Stimulated activated naive CD4-positive, alpha-beta T cell (primary cell): ENCODE data around the gene OMG.
"Not testable (repeated sequence)": the region's sequence is repeated elsewhere in the genome, so short reads cannot be mapped to it uniquely, and the experiment has no call there.

Experiments used
- DNase-seq, 6 experiments: peaks; one replicate each; lab custom pipeline; 2025; lab: John Stamatoyannopoulos, UW

OMG gene

GRCh38 chr17:31308372-31309334, 11.6 kb upstream of the OMG start:
- no peak for DNase-seq

- no peak for DNase-seq
Measured at GRCh38 chr17:31307640-31308039, 10.6 kb upstream of the OMG start.

GRCh38 chr17:31299624-31300023, 2.6 kb upstream of the OMG start:
- no peak for DNase-seq

- no peak for DNase-seq
Measured at GRCh38 chr17:31296142-31296541, 897 bp downstream of the OMG start.

- no peak for DNase-seq
Measured at GRCh38 chr17:31295489-31295871, 1.6 kb downstream of the OMG start.

GRCh38 chr17:31294820-31295488, 2.1 kb downstream of the OMG start:
- no peak for DNase-seq

- DNase-seq = no peak
Measured at GRCh38 chr17:31294231-31294630, 2.8 kb downstream of the OMG start.

GRCh38 chr17:31293581-31293980, 3.5 kb downstream of the OMG start:
- no peak for DNase-seq

- no peak for DNase-seq
Measured at GRCh38 chr17:31291820-31292219, 5.2 kb downstream of the OMG start.

GRCh38 chr17:31289790-31290189, 7.2 kb downstream of the OMG start:
- no peak for DNase-seq

- DNase-seq = not testable (repeated sequence)
Measured at GRCh38 chr17:31287932-31288331, 9.1 kb downstream of the OMG start.

- no peak for DNase-seq
Measured at GRCh38 chr17:31286587-31286986, 10.5 kb downstream of the OMG start.

- no peak for DNase-seq
Measured at GRCh38 chr17:31283841-31284240, 13.2 kb downstream of the OMG start.

GRCh38 chr17:31281061-31281460, 16.0 kb downstream of the OMG start:
- DNase-seq = no peak

GRCh38 chr17:31279401-31279800, 17.6 kb downstream of the OMG start:
- DNase-seq = no peak

GRCh38 chr17:31275116-31275515, 21.9 kb downstream of the OMG start:
- DNase-seq = no peak

GRCh38 chr17:31274252-31274651, 22.8 kb downstream of the OMG start:
- no peak for DNase-seq

- no peak for DNase-seq
Measured at GRCh38 chr17:31273516-31273915, 23.5 kb downstream of the OMG start.

GRCh38 chr17:31272803-31273202, 24.2 kb downstream of the OMG start:
- no peak for DNase-seq

GRCh38 chr17:31272236-31272635, 24.8 kb downstream of the OMG start:
- no peak for DNase-seq

GRCh38 chr17:31269578-31269983, 27.5 kb downstream of the OMG start:
- no peak for DNase-seq

GRCh38 chr17:31269036-31269577, 27.9 kb downstream of the OMG start:
- no peak for DNase-seq

- DNase-seq = peak in 2 of 6 experiments; percentile 16 to 22
Measured at GRCh38 chr17:31266042-31266441, 31.0 kb downstream of the OMG start.
